Measurements from ENCODE around the gene CCDC7. TPM values are rescaled to one million over a fixed set of nuclear protein-coding genes. Genes with fewer than 3 reads are reported as not detected.
"Not testable (repeated sequence)": the region's sequence is repeated elsewhere in the genome, so short reads cannot be mapped to it uniquely, and the experiment has no call there.

Gene CCDC7
- total RNA-seq, 4 donors from 2014 or later, result 4.6 to 12.9 (median 5.9) TPM

GRCh38 chr10:32538256-32538655, 92.3 kb downstream of the CCDC7 start:
- no peak overlapping the region for H3K4me3 ChIP-seq
- no peaks in the 10 kb centered on the region for H3K27me3 ChIP-seq
- H3K4me1 ChIP-seq, result no peaks in the 10 kb centered on the region
- ATAC-seq (no peak), DNase-seq (no peak)
- in situ Hi-C loops (cut with MboI; ENCODE audit: low sequenced_read_pairs in 4 of 4) (no loop called here), intact Hi-C loops (cut with DNase I; ENCODE audit: low total_unique reads) (no loop called here)
- no peak overlapping the region for H3K27ac ChIP-seq
- H3K9me3 ChIP-seq, result no peaks in the 10 kb centered on the region
- no peaks in the 10 kb centered on the region for H3K36me3 ChIP-seq
- TF ChIP-seq POLR2A (IDR thresholded peaks at IDR 0.05), result no peak
- no peak for TF ChIP-seq CTCF (IDR thresholded peaks at IDR 0.05 in 4 of 5, conservative IDR thresholded peaks at IDR 0.05 in 1 of 5)

- H3K27me3 ChIP-seq, result no peaks in the 10 kb centered on the region
- no peaks in the 10 kb centered on the region for H3K4me1 ChIP-seq
- no peak for ATAC-seq
- TF ChIP-seq POLR2A (IDR thresholded peaks at IDR 0.05) (no peak), CTCF (IDR thresholded peaks at IDR 0.05 in 4 of 5, conservative IDR thresholded peaks at IDR 0.05 in 1 of 5) (no peak)
- no peaks in the 10 kb centered on the region for H3K9me3 ChIP-seq
- in situ Hi-C loops (cut with MboI; ENCODE audit: low sequenced_read_pairs in 4 of 4) (no loop called here), intact Hi-C loops (cut with DNase I; ENCODE audit: low total_unique reads) (no loop called here)
- H3K36me3 ChIP-seq, result no peaks in the 10 kb centered on the region
- DNase-seq, result no peak
- H3K27ac ChIP-seq, result no peak overlapping the region
- H3K4me3 ChIP-seq, result no peak overlapping the region
Observed at GRCh38 chr10:32540691-32541470, 94.9 kb downstream of the CCDC7 start.

DNA sequence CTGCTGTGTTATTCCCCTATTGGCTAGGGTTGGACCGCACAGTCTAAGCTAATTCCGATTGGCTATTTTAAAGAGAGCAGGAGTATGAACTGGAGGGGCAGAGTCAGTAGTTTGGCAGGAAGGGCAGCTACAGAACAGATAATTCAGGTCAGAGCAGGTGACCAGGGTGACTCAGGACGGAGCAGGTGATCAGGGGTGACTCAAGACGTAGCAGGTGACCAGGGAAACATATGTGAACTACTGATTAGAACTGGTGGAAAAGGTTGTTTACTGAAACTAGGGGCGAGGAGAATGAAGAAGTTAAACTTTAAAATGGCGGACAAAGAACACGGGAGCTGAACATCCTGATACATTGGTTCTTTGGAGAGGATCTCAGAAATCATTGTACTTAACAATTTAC, 102.3 kb downstream of the CCDC7 start:
- TF ChIP-seq CTCF (IDR thresholded peaks at IDR 0.05 in 4 of 5, conservative IDR thresholded peaks at IDR 0.05 in 1 of 5) (no peak), POLR2A (IDR thresholded peaks at IDR 0.05) (no peak)
- no peaks in the 10 kb centered on the region for H3K36me3 ChIP-seq
- no peaks in the 10 kb centered on the region for H3K27me3 ChIP-seq
- no peaks in the 10 kb centered on the region for H3K4me1 ChIP-seq
- intact Hi-C loops (cut with DNase I; ENCODE audit: low total_unique reads), result no loop called here
- in situ Hi-C loops (cut with MboI; ENCODE audit: low sequenced_read_pairs in 4 of 4), result no loop called here
- no peak overlapping the region for H3K4me3 ChIP-seq
- DNase-seq, result no peak
- no peaks in the 10 kb centered on the region for H3K9me3 ChIP-seq
- ATAC-seq, result no peak
- H3K27ac ChIP-seq, result no peak overlapping the region

DNA sequence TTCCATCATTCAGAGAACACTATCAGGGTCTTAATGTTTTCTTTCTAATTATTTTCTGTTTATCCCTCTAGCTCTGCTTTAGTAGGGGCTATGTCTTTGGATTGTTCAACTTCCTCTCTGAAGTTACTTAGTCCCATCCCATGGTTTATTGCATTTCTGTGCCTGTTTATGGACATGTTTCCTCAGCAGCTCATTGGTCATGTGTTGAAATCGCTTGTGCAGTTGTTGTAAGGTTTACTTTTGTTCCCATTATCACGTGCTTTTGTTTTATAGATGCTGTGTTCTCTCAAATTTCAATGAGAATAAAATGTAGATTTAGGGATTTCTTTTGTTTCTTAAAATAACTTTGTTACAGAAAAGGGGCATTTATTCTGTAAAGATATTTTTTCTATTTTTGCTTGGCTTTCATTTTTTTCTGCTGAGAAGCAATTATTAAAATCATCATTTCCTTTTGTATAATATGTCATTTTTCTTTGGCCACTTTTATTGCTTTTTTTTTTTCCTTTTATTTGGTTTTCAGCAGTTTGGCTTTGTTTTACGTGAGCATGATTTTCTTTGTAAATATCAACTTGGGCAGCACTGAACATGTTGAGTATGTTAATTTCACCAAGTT, 110.9 kb downstream of the CCDC7 start:
- Histone ChIP-seq H3K4me1 (no peaks in the 10 kb centered on the region), H3K4me3 (no peak overlapping the region), H3K27ac (no peak overlapping the region), H3K27me3 (no peaks in the 10 kb centered on the region), H3K36me3 (no peaks in the 10 kb centered on the region), H3K9me3 (no peaks in the 10 kb centered on the region)
- DNase-seq (no peak), ATAC-seq (no peak)
- no peak for TF ChIP-seq POLR2A (IDR thresholded peaks at IDR 0.05)
- no peak for TF ChIP-seq CTCF (IDR thresholded peaks at IDR 0.05 in 4 of 5, conservative IDR thresholded peaks at IDR 0.05 in 1 of 5)
- in situ Hi-C loops (cut with MboI; ENCODE audit: low sequenced_read_pairs in 4 of 4) (no loop called here), intact Hi-C loops (cut with DNase I; ENCODE audit: low total_unique reads) (no loop called here)

- intact Hi-C loops (cut with DNase I; ENCODE audit: low total_unique reads); ATAC-seq; H3K27me3 ChIP-seq; H3K4me1 ChIP-seq; H3K4me3 ChIP-seq; H3K36me3 ChIP-seq; H3K9me3 ChIP-seq; in situ Hi-C loops (cut with MboI; ENCODE audit: low sequenced_read_pairs in 4 of 4); DNase-seq; H3K27ac ChIP-seq: not testable (repeated sequence)
Observed at GRCh38 chr10:32562695-32563094, 116.8 kb downstream of the CCDC7 start.
